RPMI8226 (cell line): ENCODE measurements around the gene WWOX.

ENCODE experiments used
- DNase-seq: peaks from one replicate; pipeline ENCODE4 v3.0.0-alpha.2; 2015

The WWOX gene

GRCh38 chr16:78709137-78709884, 609.9 kb downstream of the WWOX start:
- DNase-seq = peak; percentile 10

GRCh38 chr16:78715106-78715505, 615.7 kb downstream of the WWOX start:
- DNase-seq = no peak

- no peak for DNase-seq
These were observed 616.2 kb downstream of the WWOX start for GRCh38 chr16:78715673-78716072.

- DNase-seq = no peak
These were observed 618.7 kb downstream of the WWOX start for GRCh38 chr16:78718141-78718540.

GRCh38 chr16:78720416-78720815, 621.0 kb downstream of the WWOX start:
- DNase-seq = no peak

GRCh38 chr16:78727536-78727935, 628.1 kb downstream of the WWOX start:
- DNase-seq = no peak

GRCh38 chr16:78729687-78730086, 630.2 kb downstream of the WWOX start:
- no peak for DNase-seq

- DNase-seq = no peak
These were observed 632.3 kb downstream of the WWOX start for GRCh38 chr16:78731785-78732184.

GRCh38 chr16:78732696-78733095, 633.2 kb downstream of the WWOX start:
- DNase-seq = no peak

GRCh38 chr16:78735337-78735736, 635.9 kb downstream of the WWOX start:
- DNase-seq = no peak

- no peak for DNase-seq
These were observed 638.2 kb downstream of the WWOX start for GRCh38 chr16:78737630-78738029.

GRCh38 chr16:78738557-78738956, 639.1 kb downstream of the WWOX start:
- no peak for DNase-seq

- DNase-seq = no peak
These were observed 640.8 kb downstream of the WWOX start for GRCh38 chr16:78740269-78740668.

- peak; percentile 77 for DNase-seq
These were observed 643.2 kb downstream of the WWOX start for GRCh38 chr16:78742501-78743283.

GRCh38 chr16:78743556-78743955, 644.1 kb downstream of the WWOX start:
- no peak for DNase-seq

- DNase-seq = no peak
These were observed 644.6 kb downstream of the WWOX start for GRCh38 chr16:78744099-78744498.

GRCh38 chr16:78744796-78745107, 645.3 kb downstream of the WWOX start:
- no peak for DNase-seq

GRCh38 chr16:78745108-78746019, 645.9 kb downstream of the WWOX start:
- DNase-seq = no peak

- no peak for DNase-seq
These were observed 647.3 kb downstream of the WWOX start for GRCh38 chr16:78746718-78747117.

GRCh38 chr16:78748220-78748929, 648.9 kb downstream of the WWOX start:
- DNase-seq = no peak

GRCh38 chr16:78749745-78750268, 650.4 kb downstream of the WWOX start:
- no peak for DNase-seq

GRCh38 chr16:78750611-78751010, 651.2 kb downstream of the WWOX start:
- no peak for DNase-seq

GRCh38 chr16:78751601-78752000, 652.1 kb downstream of the WWOX start:
- DNase-seq = no peak
